Measurements from ENCODE around the gene IPO7. TPM values are rescaled to one million over a fixed set of nuclear protein-coding genes. Genes with fewer than 3 reads are reported as not detected.
A peak's percentile ranks its signal among the peaks of the same experiment; 100 is the strongest.

Gene IPO7
- polyA plus RNA-seq, 1 of the 3 experiments (the other 2 are of a cell fraction), result 25.4 TPM

GRCh38 chr11:9459667-9460321 lies 75.3 kb downstream of the IPO7 start:
- no peaks in the 10 kb centered on the region for H3K36me3 ChIP-seq (replicated peaks in 1 of 2; ENCODE audit: control insufficient read depth in 1 of 2, insufficient read depth in 2 of 2, low read length in 1 of 2)
- ChIA-PET POLR2A (interaction anchor here (0.5 to 4.2 kb wide), 24 partner anchors 10 to 1205 kb away, joined by 3 to 27 read pairs (median 4); partner anchors contain the start of genes DENND5A, IPO7, TMEM41B and WEE1), CTCF (interaction anchor here (0.8 to 1.3 kb wide), 3 partner anchors 12 to 294 kb away, joined by 3 to 4 read pairs (median 3); no protein-coding TSS in a partner anchor)
- H3K4me3 ChIP-seq (ENCODE audit: low read depth in 2 of 2, low read length in 1 of 2), result peak overlapping the region; percentile 84 to 95
- peaks cover 58% of the 10 kb centered on the region for H3K79me2 ChIP-seq (ENCODE audit: insufficient read depth)
- 3% methylated on average over 23 of the region's 23 CpGs for WGBS (ENCODE audit: low lambda C conversion rate)
- no peaks in the 10 kb centered on the region for H3K9me3 ChIP-seq
- H4K20me1 ChIP-seq (ENCODE audit: insufficient read depth), result no peaks in the 10 kb centered on the region
- H3K27me3 ChIP-seq (ENCODE audit: insufficient read depth), result no peaks in the 10 kb centered on the region
- TF ChIP-seq JUND (IDR thresholded peaks at IDR 0.05) (0 out of 2 replicates have a peak, but pooled peaks have one; percentile 1), SIN3A (IDR thresholded peaks at IDR 0.05; ENCODE audit: borderline replicate concordance, low read depth, low read length) (no peak), TAF1 (IDR thresholded peaks at IDR 0.05; ENCODE audit: borderline replicate concordance, low read depth, low read length) (0 out of 2 replicates have a peak, but pooled peaks have one; percentile 38), EZH2phosphoT487 (IDR thresholded peaks at IDR 0.05; ENCODE audit: borderline replicate concordance, low read depth) (no peak)
- H3K4me1 ChIP-seq (ENCODE audit: control insufficient read depth in 1 of 2, insufficient read depth in 2 of 2, low read depth in 1 of 2, low read length in 1 of 2), result peaks cover 0 to 2% of the 10 kb centered on the region in 2 experiments; a peak in 1 of 4 replicates
- DNase-seq, result peak; percentile 29
- H3F3A ChIP-seq (replicated peaks; ENCODE audit: insufficient read depth), result peaks cover 42% of the 10 kb centered on the region
- H3K9ac ChIP-seq, result peak overlapping the region; percentile 100
- H3K27ac ChIP-seq (ENCODE audit: low read depth in 2 of 2, low read length in 1 of 2), result peak overlapping the region; percentile 98
- H3K9me2 ChIP-seq, result no peaks in the 10 kb centered on the region
- peak overlapping the region; percentile 91 for H3K4me2 ChIP-seq
- peak overlapping the region; percentile 26 for H2AFZ ChIP-seq (ENCODE audit: low read depth)

- Histone ChIP-seq H3K4me1 (ENCODE audit: control insufficient read depth in 1 of 2, insufficient read depth in 2 of 2, low read depth in 1 of 2, low read length in 1 of 2) (peaks cover 0 to 2% of the 10 kb centered on the region in 2 experiments; a peak in 1 of 4 replicates), H3K36me3 (replicated peaks in 1 of 2; ENCODE audit: control insufficient read depth in 1 of 2, insufficient read depth in 2 of 2, low read length in 1 of 2) (no peaks in the 10 kb centered on the region), H3K4me2 (peak within 1 kb of the TSS; percentile 91), H3F3A (replicated peaks; ENCODE audit: insufficient read depth) (peaks cover 42% of the 10 kb centered on the region), H3K9me2 (no peaks in the 10 kb centered on the region), H3K27ac (ENCODE audit: low read depth in 2 of 2, low read length in 1 of 2) (peak within 1 kb of the TSS; percentile 98 to 99), H3K79me2 (ENCODE audit: insufficient read depth) (peaks cover 65% of the 10 kb centered on the region), H2AFZ (ENCODE audit: low read depth) (peak within 1 kb of the TSS; percentile 57), H3K4me3 (ENCODE audit: low read depth in 2 of 2, low read length in 1 of 2) (peak within 1 kb of the TSS; percentile 84 to 95), H3K27me3 (ENCODE audit: insufficient read depth) (no peaks in the 10 kb centered on the region), H3K9ac (peak within 1 kb of the TSS; percentile 100), H3K9me3 (no peaks in the 10 kb centered on the region), H4K20me1 (ENCODE audit: insufficient read depth) (no peaks in the 10 kb centered on the region)
- DNase-seq, result peak; percentile 93
- CTCF ChIA-PET, result interaction anchor here (0.8 kb wide), 1 partner anchor 12 kb away, joined by 3 read pairs; no protein-coding TSS in a partner anchor
- under 1% methylated on average over 22 of the region's 45 CpGs for WGBS (ENCODE audit: low lambda C conversion rate)
- POLR2A ChIA-PET, result interaction anchor here (0.5 to 4.2 kb wide), 36 partner anchors 10 to 1218 kb away, joined by 3 to 27 read pairs (median 4); partner anchors contain the start of genes ADM, DENND5A, IPO7 and TMEM41B
- TF ChIP-seq NFIC (IDR thresholded peaks at IDR 0.05; ENCODE audit: borderline replicate concordance) (peak; percentile 7; the same call in 1 of the 2 replicates), FOXJ3 (CRISPR knock-in tag; IDR thresholded peaks at IDR 0.05) (no peak), GABPA (IDR thresholded peaks at IDR 0.05; ENCODE audit: low read depth) (peak; percentile 86), MAX (IDR thresholded peaks at IDR 0.05; ENCODE audit: low read depth) (peak; percentile 77), FOSL2 (IDR thresholded peaks at IDR 0.05; ENCODE audit: borderline replicate concordance, low read depth) (no peak), GATA2 (CRISPR knock-in tag; IDR thresholded peaks at IDR 0.05) (no peak), MXI1 (IDR thresholded peaks at IDR 0.05; ENCODE audit: low read depth, low read length) (no peak), YY1 (IDR thresholded peaks at IDR 0.05; ENCODE audit: low read depth) (peak; percentile 99), TEAD4 (IDR thresholded peaks at IDR 0.05; ENCODE audit: borderline replicate concordance, insufficient read depth) (no peak), SMC3 (IDR thresholded peaks at IDR 0.05; ENCODE audit: low read depth, low read length) (no peak), RAD21 (IDR thresholded peaks at IDR 0.05; ENCODE audit: low read length) (no peak), IRF3 (IDR thresholded peaks at IDR 0.05; ENCODE audit: low read depth, low read length) (peak; percentile 59; the same call in 1 of the 2 replicates), ELF1 (IDR thresholded peaks at IDR 0.05) (peak; percentile 82), TAF1 (IDR thresholded peaks at IDR 0.05; ENCODE audit: borderline replicate concordance, low read depth, low read length) (peak; percentile 95; the same call in 1 of the 2 replicates), USF1 (IDR thresholded peaks at IDR 0.05; ENCODE audit: borderline replicate concordance, low read depth) (no peak), CTCF (IDR thresholded peaks at IDR 0.05) (no peak), CHD2 (IDR thresholded peaks at IDR 0.05; ENCODE audit: low read length, partially characterized antibody) (peak; percentile 50), MEF2A (IDR thresholded peaks at IDR 0.05; ENCODE audit: borderline replicate concordance, low read depth) (no peak)
Observed at GRCh38 chr11:9460322-9461062, 76.0 kb downstream of the IPO7 start, which contains the start of gene ZNF143. ZNF143 (plus strand) TSS chr11:9461012; CDS start chr11:9471309, 10,297 bp downstream.

Measured in SK-N-SH (cell line).